Endothelial cell of umbilical vein (primary cell): ENCODE results near the gene CCDC170. TPM values are rescaled to one million over a fixed set of nuclear protein-coding genes. Genes with fewer than 3 reads are reported as not detected.

ENCODE experiments used
- BruUV-seq: library from RNA; stranded (reverse); fragments of 400-500 nt; replicated peaks from 2 replicates; lab custom pipeline; 2021; lab: Mats Ljungman, UMichigan
- CTCF ChIA-PET: fragments of 300-600, 350-600 bp; sonication (Branson Sonifier 250); formaldehyde crosslinking; loops from one replicate; lab custom pipeline; 2021; ENCODE audit warnings: antibody characterized with exemption, inconsistent platforms; lab: Charles Lee
- POLR2A ChIA-PET: fragments of 300-600, 350-600 bp; sonication (Branson Sonifier 250); formaldehyde crosslinking; loops from one replicate; lab custom pipeline; 2021; ENCODE audit warnings: antibody characterized with exemption, inconsistent platforms; lab: Charles Lee
- DNase-seq: peaks from one replicate; pipeline ENCODE4 v3.0.0-alpha.2; 2011; ENCODE audit warnings: low read depth, low spot score
- FAIRE-seq: peaks from 2 replicates; lab custom pipeline; 2011; peaks lifted over from hg19 to GRCh38; lab: Jason Lieb, UNC
- H2AFZ ChIP-seq: 2 replicates; pipeline ENCODE4 v1.6.0; 2012; ENCODE audit warnings: low read depth, low read length, control low read depth, inconsistent platforms
- H3K27ac ChIP-seq: 2 replicates; pipeline ENCODE4 v1.5.1; 2011; ENCODE audit warnings: low read depth, mild to moderate bottlenecking, control low read depth, low read length, moderate library complexity; ENCODE audit not compliant: insufficient read depth
- H3K27me3 ChIP-seq, 2 experiments: 2 replicates each; pipeline versions ENCODE4 v1.6.0 to v1.6.1; 2011; ENCODE audit warnings: low read length in 2 of 2, mixed read lengths in 1 of 2; ENCODE audit not compliant: control insufficient read depth in 2 of 2, insufficient read depth in 2 of 2
- H3K36me3 ChIP-seq, 2 experiments: 2 replicates in 1 of 2; 3 replicates in 1 of 2; pipeline ENCODE4 v1.5.1; 2011; ENCODE audit warnings: low read length in 2 of 2, mild to moderate bottlenecking in 1 of 2, moderate library complexity in 1 of 2; ENCODE audit not compliant: control insufficient read depth in 2 of 2, insufficient read depth in 2 of 2; ENCODE audit errors: extremely low read depth in 1 of 2
- H3K4me1 ChIP-seq: 3 replicates; pipeline ENCODE4 v1.5.1; 2011; ENCODE audit warnings: mild to moderate bottlenecking, low read length; ENCODE audit not compliant: control insufficient read depth, insufficient read depth; ENCODE audit errors: extremely low read depth
- H3K4me2 ChIP-seq: 2 replicates; pipeline ENCODE4 v1.6.1; 2011; ENCODE audit warnings: low read length, control low read depth, mixed read lengths; ENCODE audit not compliant: insufficient read depth
- H3K4me3 ChIP-seq, 3 experiments: fragments of 200-600 bp in 1 of 3; sonication (generic), shearing (Covaris generic) in 1 of 3; replicated peaks in 1 of 3; 2 replicates each; pipeline ENCODE4 v1.5.1; 2011 to 2016; ENCODE audit warnings: control low read depth in 3 of 3, low read length in 3 of 3, mild to moderate bottlenecking in 2 of 3, inconsistent platforms in 1 of 3, low read depth in 1 of 3, moderate library complexity in 1 of 3; ENCODE audit not compliant: insufficient read depth in 1 of 3
- H3K79me2 ChIP-seq: 2 replicates; pipeline ENCODE4 v1.6.0; 2012; ENCODE audit warnings: low read length, inconsistent platforms; ENCODE audit not compliant: control insufficient read depth, insufficient read depth
- H3K9ac ChIP-seq: replicated peaks from 2 replicates; pipeline ENCODE3; 2011; ENCODE audit warnings: low read length, control low read depth; ENCODE audit not compliant: insufficient read depth; ENCODE audit errors: extremely low read depth
- H3K9me1 ChIP-seq: replicated peaks from 3 replicates; pipeline ENCODE4 v1.6.0; 2011; ENCODE audit warnings: mild to moderate bottlenecking, low read length; ENCODE audit not compliant: control insufficient read depth, insufficient read depth; ENCODE audit errors: extremely low read depth
- H3K9me3 ChIP-seq: replicated peaks from 2 replicates; pipeline ENCODE4 v1.5.1; 2012; ENCODE audit warnings: low read length, inconsistent platforms; ENCODE audit not compliant: control insufficient read depth, insufficient read depth
- H4K20me1 ChIP-seq: replicated peaks from 2 replicates; pipeline ENCODE3; 2011; ENCODE audit warnings: mild to moderate bottlenecking, low read length; ENCODE audit not compliant: control insufficient read depth, insufficient read depth; ENCODE audit errors: extremely low read depth
- EZH2 ChIP-seq: IDR thresholded peaks from 2 replicates; pipeline ENCODE4 v1.6.1; 2012; ENCODE audit warnings: borderline replicate concordance, low read depth, mild to moderate bottlenecking, moderate library complexity, low read length, inconsistent platforms; ENCODE audit not compliant: severe bottlenecking
- FOS ChIP-seq: IDR thresholded peaks from 2 replicates; pipeline ENCODE4 v1.6.1; 2011; ENCODE audit warnings: mild to moderate bottlenecking, low read length, moderate library complexity, borderline replicate concordance; ENCODE audit not compliant: insufficient read depth
- GATA2 ChIP-seq: IDR thresholded peaks from 2 replicates; pipeline ENCODE4 v1.7.0; 2011; ENCODE audit warnings: low read depth, mild to moderate bottlenecking, moderate library complexity, mixed read lengths, low read length; ENCODE audit not compliant: insufficient read length, insufficient read depth
- JUN ChIP-seq: IDR thresholded peaks from 2 replicates; pipeline ENCODE4 v1.6.1; 2011; ENCODE audit warnings: borderline replicate concordance, low read depth; ENCODE audit not compliant: insufficient read length, insufficient read depth
- MYC ChIP-seq: IDR thresholded peaks from one replicate; pipeline ENCODE4 v1.6.1; 2011; ENCODE audit warnings: mild to moderate bottlenecking, low read depth, low read length
- POLR2A ChIP-seq: IDR thresholded peaks from 2 replicates; pipeline ENCODE4 v1.6.1; 2012; ENCODE audit warnings: low read depth, mild to moderate bottlenecking, control low read depth, low read length
- POLR2AphosphoS5 ChIP-seq: IDR thresholded peaks from 2 replicates; pipeline ENCODE4 v1.6.1; 2012; ENCODE audit warnings: low read depth, mild to moderate bottlenecking, control low read depth, low read length, moderate library complexity; ENCODE audit not compliant: insufficient read depth
- dilution Hi-C: fragments of 300-500 bp; cut with MboI; formaldehyde crosslinking; loops from one replicate; pipeline ENCODE4 v1.15.0; 2019; ENCODE audit warnings: low sequenced_read_pairs; ENCODE audit not compliant: extremely low pct_ligation_motif_present
- intact Hi-C: fragments of 100-400 bp; cut with micrococcal nuclease; formaldehyde crosslinking; loops from one replicate; pipeline ENCODE4 v1.10.0; 2022
- polyA plus RNA-seq, 4 experiments: library from polyadenylated mRNA; depleted of rRNA in 3 of 4; stranded (reverse) in 3 of 4; unstranded in 1 of 4; fragments of >200 nt; gene quantifications; 2 replicates each; pipeline versions ENCODE4 v1.2.1 to v1.2.3, GENCODE V29; 2011 to 2012; ENCODE audit warnings: missing spikeins in 1 of 4
- total RNA-seq: library from RNA; stranded (reverse); gene quantifications from 2 replicates; pipeline ENCODE4 v1.2.3, GENCODE V29; 2021
- TF ChIP-seq, protein P1 (sequence below), 2 donors: IDR thresholded peaks; 1 replicate in 1 of 2; 2 replicates in 1 of 2; pipeline ENCODE4 v1.5.1; 2011; ENCODE audit warnings: low read length in 2 of 2, mild to moderate bottlenecking in 2 of 2, moderate library complexity in 2 of 2, control low read depth in 1 of 2, inconsistent platforms in 1 of 2, low read depth in 1 of 2; ENCODE audit not compliant: insufficient read depth in 1 of 2; ENCODE audit errors: extremely low read depth in 1 of 2
- TF ChIP-seq, protein P2 (sequence below): IDR thresholded peaks from 2 replicates; pipeline ENCODE4 v1.6.1; 2011; ENCODE audit not compliant: insufficient read depth, insufficient read length

The CCDC170 gene
- total and polyA plus RNA-seq, 2 donors (not counting 3 experiments of a cell fraction or from before 2014, with no cell fraction given): 0.07 to 0.21 TPM

DNA sequence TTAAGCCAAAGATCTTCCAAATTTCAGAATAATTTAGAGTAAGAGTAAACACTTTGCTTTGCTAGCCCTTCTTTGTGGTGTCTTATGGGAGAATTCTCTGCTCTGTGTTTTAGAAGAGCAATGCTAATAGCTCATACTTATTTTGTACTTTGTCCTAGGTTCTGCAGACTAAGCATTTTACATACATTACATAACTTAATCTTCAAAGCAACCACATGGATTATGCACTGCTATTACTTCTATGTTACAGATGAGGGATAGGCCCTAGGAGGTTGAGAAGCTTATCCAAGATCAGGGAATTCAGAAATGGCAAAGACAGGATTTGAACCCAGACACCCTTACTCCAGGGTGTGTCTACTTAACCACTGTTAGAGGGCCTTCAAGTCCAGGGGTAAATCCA, 9.8 kb upstream of the CCDC170 start:
- TF ChIP-seq FOS (no peak), MYC (no peak), GATA2 (no peak), POLR2A (no peak), POLR2AphosphoS5 (no peak)
- TF ChIP-seq, protein P1, sequence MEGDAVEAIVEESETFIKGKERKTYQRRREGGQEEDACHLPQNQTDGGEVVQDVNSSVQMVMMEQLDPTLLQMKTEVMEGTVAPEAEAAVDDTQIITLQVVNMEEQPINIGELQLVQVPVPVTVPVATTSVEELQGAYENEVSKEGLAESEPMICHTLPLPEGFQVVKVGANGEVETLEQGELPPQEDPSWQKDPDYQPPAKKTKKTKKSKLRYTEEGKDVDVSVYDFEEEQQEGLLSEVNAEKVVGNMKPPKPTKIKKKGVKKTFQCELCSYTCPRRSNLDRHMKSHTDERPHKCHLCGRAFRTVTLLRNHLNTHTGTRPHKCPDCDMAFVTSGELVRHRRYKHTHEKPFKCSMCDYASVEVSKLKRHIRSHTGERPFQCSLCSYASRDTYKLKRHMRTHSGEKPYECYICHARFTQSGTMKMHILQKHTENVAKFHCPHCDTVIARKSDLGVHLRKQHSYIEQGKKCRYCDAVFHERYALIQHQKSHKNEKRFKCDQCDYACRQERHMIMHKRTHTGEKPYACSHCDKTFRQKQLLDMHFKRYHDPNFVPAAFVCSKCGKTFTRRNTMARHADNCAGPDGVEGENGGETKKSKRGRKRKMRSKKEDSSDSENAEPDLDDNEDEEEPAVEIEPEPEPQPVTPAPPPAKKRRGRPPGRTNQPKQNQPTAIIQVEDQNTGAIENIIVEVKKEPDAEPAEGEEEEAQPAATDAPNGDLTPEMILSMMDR (IDR thresholded peaks at IDR 0.05; ENCODE audit: extremely low read depth in 1 of 2, insufficient read depth in 1 of 2, low read depth in 1 of 2, low read length in 2 of 2): no peak
- Histone ChIP-seq H3K9me1 (no peaks in the 10 kb centered on the region), H3K4me1 (peaks cover 12% of the 10 kb centered on the region), H4K20me1 (no peaks in the 10 kb centered on the region), H3K9me3 (no peaks in the 10 kb centered on the region), H2AFZ (no peak overlapping the region), H3K27ac (no peak overlapping the region), H3K27me3 (no peaks in the 10 kb centered on the region), H3K4me3 (no peak overlapping the region), H3K79me2 (no peaks in the 10 kb centered on the region), H3K4me2 (no peak overlapping the region), H3K9ac (no peak overlapping the region), H3K36me3 (no peaks in the 10 kb centered on the region)
- no TSS peak for BruUV-seq
- POLR2A ChIA-PET: no interaction called here
- intact Hi-C loops (loop anchor here (2.0 kb wide), 1 partner anchor 31 kb away; the partner anchor contains the start of gene RMND1), dilution Hi-C loops (no loop called here)
- FAIRE-seq (no peak), DNase-seq (no peak)
- CTCF ChIA-PET: interaction anchor here (1.3 kb wide), 1 partner anchor 14 kb away, joined by 5 read pairs; no protein-coding TSS in a partner anchor

DNA sequence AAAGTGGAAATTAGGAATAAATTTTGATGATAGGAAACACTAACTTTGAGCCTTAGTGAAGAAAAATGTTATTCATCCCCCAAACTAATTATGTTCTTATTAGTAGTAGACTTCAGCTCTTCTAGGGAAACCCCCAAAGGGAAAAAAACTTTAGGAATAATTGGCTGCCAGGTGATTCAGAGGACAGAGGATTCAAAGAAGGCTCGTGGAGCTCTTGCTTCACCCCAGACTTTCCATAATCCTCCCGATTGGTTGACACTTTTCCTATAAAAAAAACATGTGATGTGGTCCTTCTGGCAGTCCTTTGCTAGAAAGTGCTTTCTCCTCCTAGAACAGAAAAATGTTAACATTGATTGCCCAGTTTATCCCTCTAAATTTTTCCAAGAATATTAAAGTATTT, 5.6 kb upstream of the CCDC170 start:
- DNase-seq: no peak
- intact Hi-C loops: no loop called here

More for the DNA sequence above, 5.6 kb upstream of the CCDC170 start:
- H3K9ac ChIP-seq: no peak overlapping the region
- CTCF ChIA-PET: no interaction called here
- no peaks in the 10 kb centered on the region for H3K27me3 ChIP-seq
- H4K20me1 ChIP-seq: no peaks in the 10 kb centered on the region
- H3K27ac ChIP-seq: no peak overlapping the region
- dilution Hi-C loops: no loop called here
- H3K9me3 ChIP-seq: no peaks in the 10 kb centered on the region
- BruUV-seq: no TSS peak
- H3K4me1 ChIP-seq: peaks cover 1% of the 10 kb centered on the region
- no peak for FAIRE-seq
- TF ChIP-seq FOS (no peak), MYC (no peak), EZH2 (no peak), POLR2A (no peak), POLR2AphosphoS5 (no peak), GATA2 (no peak), JUN (no peak)
- TF ChIP-seq, protein P2, sequence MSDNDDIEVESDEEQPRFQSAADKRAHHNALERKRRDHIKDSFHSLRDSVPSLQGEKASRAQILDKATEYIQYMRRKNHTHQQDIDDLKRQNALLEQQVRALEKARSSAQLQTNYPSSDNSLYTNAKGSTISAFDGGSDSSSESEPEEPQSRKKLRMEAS: no peak
- TF ChIP-seq, protein P1 (IDR thresholded peaks at IDR 0.05; ENCODE audit: extremely low read depth in 1 of 2, insufficient read depth in 1 of 2, low read depth in 1 of 2, low read length in 2 of 2): no peak
- H3K4me3 ChIP-seq: no peak overlapping the region
- no peaks in the 10 kb centered on the region for H3K36me3 ChIP-seq
- POLR2A ChIA-PET: no interaction called here
- no peak overlapping the region for H2AFZ ChIP-seq
- no peaks in the 10 kb centered on the region for H3K79me2 ChIP-seq
- no peak overlapping the region for H3K4me2 ChIP-seq
- no peaks in the 10 kb centered on the region for H3K9me1 ChIP-seq
